Peyer's patch (tissue), 4 donors: ENCODE data around the gene FAM43B.

Experiments used
- POLR2A ChIP-seq, 2 donors: fragments of 450-650 bp; IDR thresholded peaks; one replicate each; pipeline ENCODE4 v1.5.1; 2017; ENCODE audit warnings: antibody characterized with exemption in 2 of 2, mild to moderate bottlenecking in 2 of 2, moderate library complexity in 2 of 2
- TF ChIP-seq, protein P1 (sequence below), 6 experiments: fragments of 450-650 bp in 4 of 6; fragments of 200-600 bp in 2 of 6; sonication (generic) in 1 of 6; IDR thresholded peaks; one replicate each; pipeline ENCODE4 v1.5.1; 2017 to 2019; ENCODE audit warnings: antibody characterized with exemption in 6 of 6, mild to moderate bottlenecking in 3 of 6, moderate library complexity in 1 of 6

DNA sequence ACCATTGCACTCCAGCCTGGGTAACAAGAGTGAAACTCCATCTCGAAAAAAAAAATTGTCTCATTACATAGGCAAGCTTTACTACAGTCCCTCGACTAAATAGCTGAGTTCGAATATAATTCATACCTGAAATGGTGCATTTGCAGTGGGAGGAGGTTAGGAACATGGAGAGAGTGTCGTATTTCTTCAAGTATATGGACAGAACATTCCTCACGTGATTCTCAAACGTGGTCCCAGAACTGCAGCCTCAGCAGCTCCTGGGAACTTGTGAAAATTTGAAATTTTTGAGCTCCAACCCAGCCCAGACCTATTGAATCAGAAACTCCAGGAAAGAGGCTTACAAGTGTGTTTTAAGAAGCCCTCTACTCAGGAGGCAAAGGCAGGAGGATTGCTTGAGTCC lies 43.7 kb downstream of the FAM43B start:
- no peak for TF ChIP-seq POLR2A (IDR thresholded peaks at IDR 0.05)
- TF ChIP-seq, protein P1, sequence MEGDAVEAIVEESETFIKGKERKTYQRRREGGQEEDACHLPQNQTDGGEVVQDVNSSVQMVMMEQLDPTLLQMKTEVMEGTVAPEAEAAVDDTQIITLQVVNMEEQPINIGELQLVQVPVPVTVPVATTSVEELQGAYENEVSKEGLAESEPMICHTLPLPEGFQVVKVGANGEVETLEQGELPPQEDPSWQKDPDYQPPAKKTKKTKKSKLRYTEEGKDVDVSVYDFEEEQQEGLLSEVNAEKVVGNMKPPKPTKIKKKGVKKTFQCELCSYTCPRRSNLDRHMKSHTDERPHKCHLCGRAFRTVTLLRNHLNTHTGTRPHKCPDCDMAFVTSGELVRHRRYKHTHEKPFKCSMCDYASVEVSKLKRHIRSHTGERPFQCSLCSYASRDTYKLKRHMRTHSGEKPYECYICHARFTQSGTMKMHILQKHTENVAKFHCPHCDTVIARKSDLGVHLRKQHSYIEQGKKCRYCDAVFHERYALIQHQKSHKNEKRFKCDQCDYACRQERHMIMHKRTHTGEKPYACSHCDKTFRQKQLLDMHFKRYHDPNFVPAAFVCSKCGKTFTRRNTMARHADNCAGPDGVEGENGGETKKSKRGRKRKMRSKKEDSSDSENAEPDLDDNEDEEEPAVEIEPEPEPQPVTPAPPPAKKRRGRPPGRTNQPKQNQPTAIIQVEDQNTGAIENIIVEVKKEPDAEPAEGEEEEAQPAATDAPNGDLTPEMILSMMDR (IDR thresholded peaks at IDR 0.05) = no peak
